ENCODE measurements around the gene DSE. TPM values are rescaled to one million over a fixed set of nuclear protein-coding genes. Genes with fewer than 3 reads are reported as not detected.

DSE gene
- polyA plus RNA-seq, 1 donor from 2014 or later: 15.0 TPM

DNA sequence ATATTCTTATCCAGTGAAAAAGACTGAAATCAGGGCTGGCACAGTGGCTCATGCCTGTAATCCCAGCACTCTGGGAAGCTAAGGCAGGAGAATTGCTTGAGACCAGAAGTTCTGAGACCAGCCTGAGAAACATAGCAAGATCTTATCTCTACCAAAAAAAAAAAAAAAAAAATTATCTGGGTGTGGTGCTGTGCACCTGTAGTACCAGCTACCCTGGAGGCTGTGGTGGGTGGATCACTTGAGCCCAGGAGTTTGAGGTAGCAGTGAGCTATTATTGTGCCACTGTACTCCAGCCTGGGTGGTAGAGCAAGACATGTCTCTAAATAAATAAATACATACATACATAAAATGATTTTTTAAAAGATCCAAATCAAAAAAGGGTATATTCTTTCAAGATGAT, 96.8 kb downstream of the DSE start:
- Histone ChIP-seq H3K9me2 (ENCODE audit: insufficient read depth, low read length) (no peaks in the 10 kb centered on the region), H4K20me1 (ENCODE audit: insufficient read depth) (no peaks in the 10 kb centered on the region), H3K27ac (ENCODE audit: low read length) (no peak overlapping the region), H3K27me3 (ENCODE audit: insufficient read depth, low read depth, low read length) (no peaks in the 10 kb centered on the region), H3K79me2 (replicated peaks; ENCODE audit: insufficient read depth, low read length) (no peaks in the 10 kb centered on the region), H2AFZ (ENCODE audit: low read depth, low read length) (no peak overlapping the region), H3K9me3 (ENCODE audit: low read length) (no peaks in the 10 kb centered on the region), H3K9ac (ENCODE audit: low read length) (no peak overlapping the region), H3K4me2 (ENCODE audit: low read length) (no peak overlapping the region), H3F3A (ENCODE audit: insufficient read depth, low read length, poor library complexity, severe bottlenecking) (no peaks in the 10 kb centered on the region), H3K36me3 (ENCODE audit: insufficient read depth, low read length) (no peaks in the 10 kb centered on the region), H3K4me3 (ENCODE audit: low read length) (no peak overlapping the region)
- TF ChIP-seq RAD21 (conservative IDR thresholded peaks at IDR 0.05) (no peak), CTCF (IDR thresholded peaks at IDR 0.05; ENCODE audit: poor library complexity, severe bottlenecking) (no peak)

GRCh38 chr6:116468293-116468692, 97.5 kb downstream of the DSE start:
- Histone ChIP-seq H3K36me3 (ENCODE audit: insufficient read depth, low read length) (no peaks in the 10 kb centered on the region), H3K9me2 (ENCODE audit: insufficient read depth, low read length) (no peaks in the 10 kb centered on the region), H3K9me3 (ENCODE audit: low read length) (no peaks in the 10 kb centered on the region), H3K79me2 (replicated peaks; ENCODE audit: insufficient read depth, low read length) (no peaks in the 10 kb centered on the region), H4K20me1 (ENCODE audit: insufficient read depth) (no peaks in the 10 kb centered on the region), H3K27me3 (ENCODE audit: insufficient read depth, low read depth, low read length) (no peaks in the 10 kb centered on the region), H3F3A (ENCODE audit: insufficient read depth, low read length, poor library complexity, severe bottlenecking) (no peaks in the 10 kb centered on the region), H3K4me2 (ENCODE audit: low read length) (no peak overlapping the region), H3K27ac (ENCODE audit: low read length) (no peak overlapping the region), H3K4me3 (ENCODE audit: low read length) (no peak overlapping the region), H3K9ac (ENCODE audit: low read length) (no peak overlapping the region), H2AFZ (ENCODE audit: low read depth, low read length) (no peak overlapping the region)
- TF ChIP-seq TAF1 (IDR thresholded peaks at IDR 0.05; ENCODE audit: low read depth) (no peak), SMC3 (conservative IDR thresholded peaks at IDR 0.05; ENCODE audit: poor library complexity) (no peak), EZH2 (IDR thresholded peaks at IDR 0.05; ENCODE audit: borderline replicate concordance, insufficient read depth, low read length, poor library complexity, severe bottlenecking) (no peak), POLR2AphosphoS5 (IDR thresholded peaks at IDR 0.05) (no peak), CTCF (IDR thresholded peaks at IDR 0.05; ENCODE audit: poor library complexity, severe bottlenecking) (no peak), EP300 (conservative IDR thresholded peaks at IDR 0.05; ENCODE audit: poor library complexity, severe bottlenecking) (no peak), RAD21 (conservative IDR thresholded peaks at IDR 0.05) (no peak), MXI1 (conservative IDR thresholded peaks at IDR 0.05; ENCODE audit: poor library complexity, severe bottlenecking) (no peak)
- TF ChIP-seq, protein P1, sequence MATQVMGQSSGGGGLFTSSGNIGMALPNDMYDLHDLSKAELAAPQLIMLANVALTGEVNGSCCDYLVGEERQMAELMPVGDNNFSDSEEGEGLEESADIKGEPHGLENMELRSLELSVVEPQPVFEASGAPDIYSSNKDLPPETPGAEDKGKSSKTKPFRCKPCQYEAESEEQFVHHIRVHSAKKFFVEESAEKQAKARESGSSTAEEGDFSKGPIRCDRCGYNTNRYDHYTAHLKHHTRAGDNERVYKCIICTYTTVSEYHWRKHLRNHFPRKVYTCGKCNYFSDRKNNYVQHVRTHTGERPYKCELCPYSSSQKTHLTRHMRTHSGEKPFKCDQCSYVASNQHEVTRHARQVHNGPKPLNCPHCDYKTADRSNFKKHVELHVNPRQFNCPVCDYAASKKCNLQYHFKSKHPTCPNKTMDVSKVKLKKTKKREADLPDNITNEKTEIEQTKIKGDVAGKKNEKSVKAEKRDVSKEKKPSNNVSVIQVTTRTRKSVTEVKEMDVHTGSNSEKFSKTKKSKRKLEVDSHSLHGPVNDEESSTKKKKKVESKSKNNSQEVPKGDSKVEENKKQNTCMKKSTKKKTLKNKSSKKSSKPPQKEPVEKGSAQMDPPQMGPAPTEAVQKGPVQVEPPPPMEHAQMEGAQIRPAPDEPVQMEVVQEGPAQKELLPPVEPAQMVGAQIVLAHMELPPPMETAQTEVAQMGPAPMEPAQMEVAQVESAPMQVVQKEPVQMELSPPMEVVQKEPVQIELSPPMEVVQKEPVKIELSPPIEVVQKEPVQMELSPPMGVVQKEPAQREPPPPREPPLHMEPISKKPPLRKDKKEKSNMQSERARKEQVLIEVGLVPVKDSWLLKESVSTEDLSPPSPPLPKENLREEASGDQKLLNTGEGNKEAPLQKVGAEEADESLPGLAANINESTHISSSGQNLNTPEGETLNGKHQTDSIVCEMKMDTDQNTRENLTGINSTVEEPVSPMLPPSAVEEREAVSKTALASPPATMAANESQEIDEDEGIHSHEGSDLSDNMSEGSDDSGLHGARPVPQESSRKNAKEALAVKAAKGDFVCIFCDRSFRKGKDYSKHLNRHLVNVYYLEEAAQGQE (IDR thresholded peaks at IDR 0.05; ENCODE audit: borderline replicate concordance): no peak

All from neural cell (in vitro differentiated cells).